Muscle layer of colon (tissue), 2 donors: ENCODE data around the gene ETV6.

ENCODE experiments used
- H3K27ac ChIP-seq: one replicate; pipeline ENCODE4 v1.7.0; 2013; ENCODE audit warnings: low read depth, mild to moderate bottlenecking, low read length, moderate library complexity
- H3K27me3 ChIP-seq, 2 donors: one replicate each; pipeline ENCODE4 v1.7.0; 2013; ENCODE audit warnings: low read length in 2 of 2, mild to moderate bottlenecking in 2 of 2; ENCODE audit not compliant: insufficient read depth in 2 of 2, control insufficient read depth in 1 of 2
- H3K36me3 ChIP-seq: one replicate; pipeline ENCODE4 v1.7.0; 2013; ENCODE audit warnings: mild to moderate bottlenecking, low read length; ENCODE audit not compliant: insufficient read depth
- H3K4me1 ChIP-seq: one replicate; pipeline ENCODE4 v1.7.0; 2013; ENCODE audit warnings: mild to moderate bottlenecking, low read length; ENCODE audit not compliant: insufficient read depth
- H3K4me3 ChIP-seq, 2 donors: one replicate each; pipeline ENCODE4 v1.7.0; 2013; ENCODE audit warnings: low read length in 2 of 2, low read depth in 1 of 2, mild to moderate bottlenecking in 1 of 2, moderate library complexity in 1 of 2
- H3K9ac ChIP-seq: one replicate; pipeline ENCODE4 v1.7.0; 2013; ENCODE audit warnings: low read length
- H3K9me3 ChIP-seq: one replicate; pipeline ENCODE4 v1.7.0; 2013; ENCODE audit warnings: mild to moderate bottlenecking, low read length
- donor health status: abdominal sarcoma.
- donor health status: Adenocarcinoma of cecum.

ETV6 gene

GRCh38 chr12:11829764-11830194, 180.3 kb downstream of the ETV6 start:
- H3K27ac ChIP-seq: no peak overlapping the region
- H3K9ac ChIP-seq: no peak overlapping the region
- H3K4me1 ChIP-seq: peaks cover 51% of the 10 kb centered on the region
- no peak overlapping the region for H3K4me3 ChIP-seq
- no peaks in the 10 kb centered on the region for H3K9me3 ChIP-seq
- H3K36me3 ChIP-seq: no peaks in the 10 kb centered on the region
- no peaks in the 10 kb centered on the region for H3K27me3 ChIP-seq

GRCh38 chr12:11830307-11830801, 180.9 kb downstream of the ETV6 start:
- H3K4me1 ChIP-seq: peaks cover 51% of the 10 kb centered on the region

GRCh38 chr12:11832093-11832492, 182.6 kb downstream of the ETV6 start:
- no peak overlapping the region for H3K9ac ChIP-seq
- peaks cover 48% of the 10 kb centered on the region for H3K4me1 ChIP-seq
- no peak overlapping the region for H3K4me3 ChIP-seq
- H3K9me3 ChIP-seq: no peaks in the 10 kb centered on the region
- no peaks in the 10 kb centered on the region for H3K36me3 ChIP-seq
- no peaks in the 10 kb centered on the region for H3K27me3 ChIP-seq
- no peak overlapping the region for H3K27ac ChIP-seq

More at GRCh38 chr12:11830307-11830801, 180.9 kb downstream of the ETV6 start:
- no peaks in the 10 kb centered on the region for H3K36me3 ChIP-seq
- H3K4me3 ChIP-seq: no peak overlapping the region
- H3K27me3 ChIP-seq: no peaks in the 10 kb centered on the region
- H3K27ac ChIP-seq: peak overlapping the region; percentile 14
- H3K9ac ChIP-seq: no peak overlapping the region
- no peaks in the 10 kb centered on the region for H3K9me3 ChIP-seq

- H3K27me3 ChIP-seq: no peaks in the 10 kb centered on the region
- no peak overlapping the region for H3K9ac ChIP-seq
- no peaks in the 10 kb centered on the region for H3K9me3 ChIP-seq
- H3K36me3 ChIP-seq: no peaks in the 10 kb centered on the region
- no peak overlapping the region for H3K27ac ChIP-seq
- no peak overlapping the region for H3K4me3 ChIP-seq
- peaks cover 53% of the 10 kb centered on the region for H3K4me1 ChIP-seq
Observed at GRCh38 chr12:11833174-11833895, 183.9 kb downstream of the ETV6 start.

GRCh38 chr12:11834104-11834812, 184.8 kb downstream of the ETV6 start:
- peaks cover 55% of the 10 kb centered on the region for H3K4me1 ChIP-seq
- no peak overlapping the region for H3K27ac ChIP-seq
- no peaks in the 10 kb centered on the region for H3K27me3 ChIP-seq
- H3K9ac ChIP-seq: no peak overlapping the region
- H3K9me3 ChIP-seq: no peaks in the 10 kb centered on the region
- H3K36me3 ChIP-seq: no peaks in the 10 kb centered on the region
- no peak overlapping the region for H3K4me3 ChIP-seq

- Histone ChIP-seq H3K9ac (no peak overlapping the region), H3K27ac (no peak overlapping the region)
Observed at GRCh38 chr12:11834931-11835330, 185.5 kb downstream of the ETV6 start.

GRCh38 chr12:11836282-11837151, 187.0 kb downstream of the ETV6 start:
- H3K9me3 ChIP-seq: no peaks in the 10 kb centered on the region
- no peak overlapping the region for H3K9ac ChIP-seq
- no peak overlapping the region for H3K27ac ChIP-seq
- H3K27me3 ChIP-seq: no peaks in the 10 kb centered on the region
- peaks cover 52% of the 10 kb centered on the region for H3K4me1 ChIP-seq
- H3K4me3 ChIP-seq: no peak overlapping the region
- H3K36me3 ChIP-seq: peaks cover 5% of the 10 kb centered on the region

More at GRCh38 chr12:11834931-11835330, 185.5 kb downstream of the ETV6 start:
- Histone ChIP-seq H3K27me3 (no peaks in the 10 kb centered on the region), H3K4me3 (no peak overlapping the region), H3K4me1 (peaks cover 53% of the 10 kb centered on the region), H3K36me3 (no peaks in the 10 kb centered on the region), H3K9me3 (no peaks in the 10 kb centered on the region)

- peaks cover 52% of the 10 kb centered on the region for H3K4me1 ChIP-seq
- H3K9me3 ChIP-seq: no peaks in the 10 kb centered on the region
- peaks cover 5% of the 10 kb centered on the region for H3K36me3 ChIP-seq
- peak overlapping the region; percentile 19 for H3K27ac ChIP-seq
- no peak overlapping the region for H3K4me3 ChIP-seq
- H3K27me3 ChIP-seq: no peaks in the 10 kb centered on the region
- no peak overlapping the region for H3K9ac ChIP-seq
Observed at GRCh38 chr12:11837216-11837934, 187.9 kb downstream of the ETV6 start.

GRCh38 chr12:11838403-11838802, 188.9 kb downstream of the ETV6 start:
- Histone ChIP-seq H3K36me3 (peaks cover 12% of the 10 kb centered on the region), H3K4me1 (peaks cover 57% of the 10 kb centered on the region), H3K27ac (peak overlapping the region; percentile 54), H3K9ac (no peak overlapping the region), H3K9me3 (no peaks in the 10 kb centered on the region), H3K27me3 (no peaks in the 10 kb centered on the region), H3K4me3 (no peak overlapping the region)

GRCh38 chr12:11839091-11839641, 189.7 kb downstream of the ETV6 start:
- peaks cover 12% of the 10 kb centered on the region for H3K36me3 ChIP-seq
- peaks cover 52% of the 10 kb centered on the region for H3K4me1 ChIP-seq
- H3K9me3 ChIP-seq: no peaks in the 10 kb centered on the region
- H3K9ac ChIP-seq: no peak overlapping the region
- no peaks in the 10 kb centered on the region for H3K27me3 ChIP-seq
- peak overlapping the region; percentile 54 for H3K27ac ChIP-seq
- H3K4me3 ChIP-seq: no peak overlapping the region
